NCI-H2081 (cell line): ENCODE measurements around the gene TMEM123.
A peak's percentile ranks its signal among the peaks of the same experiment; 100 is the strongest.

Source experiments
- DNase-seq, 2 experiments: peaks; one replicate each; lab custom pipeline; 2025; lab: John Stamatoyannopoulos, UW

Gene TMEM123

GRCh38 chr11:102472127-102472526 is 19.6 kb upstream of the TMEM123 start:
- no peak for DNase-seq

GRCh38 chr11:102471474-102471873 is 18.9 kb upstream of the TMEM123 start:
- DNase-seq = no peak

DNA sequence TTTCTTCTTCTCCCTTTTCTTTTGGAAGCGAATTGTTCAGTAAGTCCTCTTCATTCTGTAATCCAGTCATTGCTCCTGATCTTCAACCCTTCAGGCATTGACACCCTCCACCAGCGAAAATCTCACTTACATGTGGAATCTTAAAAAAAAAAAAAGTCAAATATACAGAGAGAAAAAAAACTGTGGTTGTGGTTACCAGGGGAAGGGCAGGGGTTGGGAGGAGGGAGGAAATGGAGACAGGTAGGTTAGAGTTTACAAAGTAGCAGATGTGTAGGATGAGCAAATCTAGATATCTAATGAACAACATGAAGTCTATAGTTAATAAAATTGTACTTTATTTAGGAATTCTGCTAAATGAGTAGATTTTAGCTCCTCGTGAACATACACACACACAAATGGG is 17.7 kb upstream of the TMEM123 start:
- no peak for DNase-seq

GRCh38 chr11:102469196-102469821 is 16.7 kb upstream of the TMEM123 start:
- no peak for DNase-seq

DNA sequence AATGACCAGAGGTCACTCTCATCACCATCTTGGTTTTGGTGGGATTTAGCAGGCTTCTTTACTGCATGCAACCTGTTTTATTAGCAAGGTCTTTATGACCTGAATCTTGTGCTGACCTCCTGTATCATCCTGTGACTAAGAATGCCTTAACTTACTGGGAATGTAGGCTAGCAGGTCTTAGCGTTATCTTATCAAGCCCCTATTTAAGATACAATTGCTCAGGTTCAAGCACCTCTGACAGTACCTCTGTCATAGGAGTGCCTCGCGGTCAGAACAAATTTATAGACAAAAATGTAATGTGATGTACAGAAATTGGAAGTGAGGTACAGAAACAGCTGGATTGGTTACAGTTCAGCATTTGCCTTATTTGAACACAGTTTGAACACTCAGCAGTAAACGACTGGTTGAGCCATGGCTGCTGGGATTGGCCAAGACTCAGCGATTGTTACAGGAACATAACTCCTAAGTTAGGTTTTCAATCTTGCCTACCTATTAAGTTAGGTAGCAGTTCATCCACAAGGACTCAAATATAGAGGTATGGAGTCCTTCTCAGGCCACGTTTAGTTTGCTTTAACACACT is 16.1 kb upstream of the TMEM123 start:
- no peak for DNase-seq

DNA sequence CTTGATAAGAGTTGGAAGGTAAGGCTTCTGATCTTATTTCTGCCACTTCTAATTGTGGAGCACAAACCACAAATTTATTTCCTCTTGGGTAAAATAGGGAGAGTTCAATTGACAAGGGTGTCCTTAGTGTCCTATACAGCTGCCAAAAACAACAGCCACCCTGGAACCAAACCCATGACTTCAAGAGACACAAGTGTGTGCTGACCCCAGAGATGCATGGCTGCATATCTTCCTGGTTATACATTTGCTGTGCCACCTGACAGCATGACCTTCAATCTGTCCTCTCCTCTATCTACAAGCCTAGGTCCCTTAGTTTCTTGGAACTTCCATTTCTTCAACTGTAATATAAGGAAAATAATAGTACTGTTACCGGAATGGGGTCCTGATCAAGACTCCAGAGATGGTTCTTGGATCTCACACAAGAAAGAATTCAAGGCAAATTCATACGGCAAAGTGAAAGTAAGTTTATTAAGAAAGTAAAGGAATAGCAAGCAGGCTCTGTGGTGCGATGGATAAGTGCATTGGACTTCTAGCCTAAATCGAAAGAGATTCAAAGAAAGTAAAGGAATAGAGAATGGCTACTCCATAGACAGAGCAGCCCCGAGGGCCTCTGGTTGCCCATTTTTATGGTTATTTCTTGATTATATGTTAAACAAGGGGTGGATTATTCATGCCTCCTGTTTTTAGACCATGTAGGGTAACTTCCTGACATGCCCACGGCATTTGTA is 15.5 kb upstream of the TMEM123 start:
- DNase-seq = no peak

- DNase-seq = no peak
Observed at GRCh38 chr11:102467080-102467708, 14.6 kb upstream of the TMEM123 start.

GRCh38 chr11:102465696-102466095 is 13.1 kb upstream of the TMEM123 start:
- no peak for DNase-seq

DNA sequence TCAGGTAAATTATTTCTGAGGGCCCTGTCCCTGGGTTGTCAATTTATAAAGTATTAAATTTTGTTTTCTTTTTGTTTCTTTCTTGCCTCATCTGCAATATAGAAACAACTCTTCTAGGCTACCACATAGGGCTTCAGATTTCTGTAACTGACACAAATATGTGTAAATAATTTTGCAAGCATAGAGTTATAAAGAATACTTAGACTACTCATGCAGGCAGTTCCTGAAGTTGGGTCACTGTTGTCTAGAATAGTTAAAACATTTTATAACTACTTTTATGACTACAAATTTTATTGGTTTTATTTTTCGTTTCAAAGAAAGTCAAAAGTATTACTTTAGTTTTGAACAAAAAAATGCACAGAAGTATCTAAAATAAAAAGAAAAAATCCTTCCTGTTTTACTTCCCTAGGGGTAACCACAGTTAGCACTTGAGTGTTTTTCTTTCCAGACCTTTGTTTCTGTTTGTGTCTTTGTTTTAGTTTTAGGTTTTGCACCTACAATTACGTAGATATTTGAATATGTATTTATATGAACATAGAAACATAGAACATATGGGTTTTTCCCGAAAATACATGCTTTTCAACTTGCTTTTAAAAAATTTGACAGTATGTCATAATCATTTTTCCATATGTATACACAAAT is 12.4 kb upstream of the TMEM123 start:
- no peak for DNase-seq

- DNase-seq = no peak
Observed at GRCh38 chr11:102464037-102464436, 11.5 kb upstream of the TMEM123 start.

DNA sequence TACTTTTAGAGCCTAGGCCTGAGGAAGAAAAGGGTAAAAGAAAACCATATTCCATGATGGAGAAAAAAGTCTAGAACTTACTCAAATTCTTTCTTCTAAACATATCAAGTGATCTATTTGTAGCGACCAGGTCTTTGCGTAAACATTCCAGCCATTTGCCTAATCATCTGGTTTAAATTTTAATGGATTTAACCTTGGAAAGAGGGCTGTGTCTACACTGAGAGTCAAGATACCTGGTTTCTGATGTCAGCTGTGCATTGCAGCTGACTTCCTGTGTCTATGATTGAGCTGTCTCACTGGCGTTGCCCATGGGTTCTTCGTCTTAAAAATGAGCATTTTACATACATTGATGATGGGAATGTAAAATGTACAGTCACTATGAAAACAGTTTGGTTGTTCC is 10.0 kb upstream of the TMEM123 start:
- DNase-seq = no peak

- no peak for DNase-seq
Observed at GRCh38 chr11:102459393-102459792, 6.8 kb upstream of the TMEM123 start.

DNA sequence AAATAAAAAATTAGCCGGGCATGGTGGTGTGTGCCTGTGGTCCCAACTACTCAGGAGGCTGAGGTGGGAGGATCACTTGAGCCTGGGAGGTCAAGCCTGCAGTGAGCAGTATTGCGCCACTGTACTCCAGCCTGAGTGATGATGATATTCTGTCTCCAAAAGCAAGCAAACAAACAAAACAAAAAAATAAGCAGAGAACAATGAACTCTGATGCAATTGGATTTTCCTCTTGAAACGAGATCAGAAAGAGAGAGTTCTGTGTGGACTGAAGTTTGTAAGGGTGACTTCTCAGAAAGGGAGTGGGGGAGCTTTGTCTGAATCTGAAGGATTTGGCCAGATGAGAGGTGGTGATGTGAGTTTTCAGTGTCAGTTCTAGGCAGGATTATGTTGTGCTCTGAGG is 6.0 kb upstream of the TMEM123 start:
- no peak for DNase-seq

- DNase-seq = peak; percentile 40 to 83
Observed at GRCh38 chr11:102457865-102458264, 5.3 kb upstream of the TMEM123 start.

DNA sequence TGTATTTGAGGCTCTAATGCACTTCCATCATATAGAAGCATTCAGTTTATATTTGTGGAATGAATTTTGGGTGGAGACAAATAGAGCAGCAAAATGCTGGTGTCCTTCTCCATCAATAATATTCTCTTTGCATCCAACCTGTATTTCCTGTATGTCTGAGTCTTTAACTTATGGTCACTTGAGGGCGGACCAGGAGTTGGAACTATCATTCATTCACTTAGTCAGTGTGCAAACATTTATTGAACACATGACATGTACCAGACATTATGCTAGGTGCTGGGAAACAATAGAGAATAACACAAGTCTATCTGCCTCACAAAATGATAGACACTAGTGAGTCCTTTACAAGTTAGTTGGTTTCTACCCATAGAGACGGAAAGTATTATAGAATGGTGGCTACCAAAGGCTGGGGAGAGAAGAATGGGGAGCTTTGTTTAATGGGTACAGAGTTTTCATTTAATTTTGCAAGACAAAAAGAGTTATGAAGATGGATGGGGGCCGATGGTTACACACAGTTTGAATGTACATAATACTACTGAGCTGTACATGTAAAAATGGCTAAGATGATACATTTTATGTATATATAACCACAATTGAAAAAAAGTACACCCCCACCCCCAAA is 4.6 kb upstream of the TMEM123 start:
- peak in 1 of 2 experiments; percentile 26 for DNase-seq

- DNase-seq = no peak
Observed at GRCh38 chr11:102456381-102456780, 3.8 kb upstream of the TMEM123 start.

DNA sequence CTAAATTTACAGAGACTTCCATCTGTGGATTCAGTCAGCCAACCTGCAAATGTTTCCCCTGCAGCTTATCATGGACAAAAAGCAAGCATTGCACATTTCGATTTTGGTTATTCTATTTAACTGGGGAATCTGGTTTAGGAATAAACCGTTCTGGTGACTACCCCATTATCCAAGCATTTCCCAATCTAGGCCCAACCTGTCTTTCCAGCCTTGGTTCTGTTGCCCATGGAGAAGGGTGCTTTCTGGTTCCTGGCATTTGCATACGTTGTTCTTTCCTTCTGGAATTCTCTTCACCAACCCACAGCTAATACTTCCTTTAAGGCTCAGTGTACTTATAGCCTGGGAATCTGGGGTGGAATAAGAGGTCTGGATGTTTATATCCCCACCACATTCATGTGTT is 1.4 kb upstream of the TMEM123 start:
- DNase-seq = no peak

GRCh38 chr11:102453302-102453695 is 734 bp upstream of the TMEM123 start:
- DNase-seq = no peak

- peak; percentile 55 to 74 for DNase-seq
Observed at GRCh38 chr11:102451681-102452460, 694 bp downstream of the TMEM123 start.

DNA sequence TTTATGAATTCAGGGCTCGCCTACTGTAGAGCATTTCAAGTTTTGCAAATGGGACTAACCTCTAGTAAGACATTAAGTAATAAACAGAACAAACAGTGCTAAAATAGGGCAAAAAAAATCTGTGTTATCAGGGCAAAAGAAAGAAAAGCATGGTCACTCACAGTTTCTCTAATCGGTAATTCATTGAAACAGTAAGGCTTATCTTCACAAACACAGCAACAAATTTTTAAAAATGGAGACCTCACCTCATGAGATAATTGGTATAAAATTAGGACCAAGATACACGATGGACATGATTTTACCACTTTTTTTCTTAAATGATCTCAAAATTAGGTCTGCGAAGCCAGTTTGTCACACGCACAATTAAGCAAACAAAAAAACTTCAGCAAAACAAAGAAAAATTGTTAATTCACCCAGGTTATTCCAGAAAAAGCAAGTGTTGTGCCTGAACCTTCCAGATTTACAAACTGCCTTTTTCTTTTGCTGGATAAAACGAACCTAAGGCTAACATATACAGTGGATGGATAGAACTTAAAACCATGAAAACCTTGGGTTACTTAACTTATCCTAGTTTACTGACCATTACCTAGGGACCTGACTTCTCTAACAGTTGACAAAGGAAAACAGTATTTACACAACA is 1.4 kb downstream of the TMEM123 start:
- DNase-seq = peak in 1 of 2 experiments; percentile 31
